ENCODE results near the gene COG1.

DNA sequence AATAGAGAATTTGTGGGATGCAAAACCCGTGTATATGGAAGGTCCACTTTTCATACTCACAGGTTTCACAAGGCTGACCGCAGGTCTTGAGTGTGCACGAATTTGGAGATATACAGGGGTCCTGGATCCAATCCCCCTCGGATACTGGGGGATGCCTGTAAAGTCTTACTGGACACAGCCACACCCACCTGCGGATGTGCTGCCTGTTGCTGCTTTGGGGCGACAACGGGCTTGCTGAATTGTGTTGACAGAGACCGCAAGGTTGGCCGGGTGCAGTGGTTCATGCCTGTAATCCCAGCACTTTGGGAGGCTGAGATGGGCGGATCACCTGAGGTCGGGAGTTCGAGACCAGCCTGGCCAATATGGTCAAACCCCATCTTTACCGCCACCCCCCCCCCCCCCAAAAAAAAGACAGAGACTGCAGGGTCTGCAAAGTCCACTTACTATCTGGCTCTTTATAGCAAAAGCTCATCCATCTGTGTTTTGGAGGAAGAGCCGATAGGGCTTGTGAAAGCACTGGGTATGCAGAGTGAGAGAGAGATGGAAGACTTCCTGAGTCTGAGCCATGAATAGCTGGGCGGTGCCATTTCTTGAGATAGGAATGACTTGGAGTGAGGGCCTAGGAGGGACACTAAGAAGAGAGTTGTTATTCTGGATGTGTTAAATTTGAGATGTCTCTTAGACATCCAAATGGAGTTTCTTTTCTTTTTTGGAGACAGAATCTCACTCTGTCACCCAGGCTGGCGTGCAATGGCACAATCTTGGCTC, 6.4 kb upstream of the COG1 start:
- TF ChIP-seq CTCF (IDR thresholded peaks at IDR 0.05): no peak
- TF ChIP-seq TCF7L2 (IDR thresholded peaks at IDR 0.05; ENCODE audit: low read depth, low read length): no peak
- TF ChIP-seq, protein P1, sequence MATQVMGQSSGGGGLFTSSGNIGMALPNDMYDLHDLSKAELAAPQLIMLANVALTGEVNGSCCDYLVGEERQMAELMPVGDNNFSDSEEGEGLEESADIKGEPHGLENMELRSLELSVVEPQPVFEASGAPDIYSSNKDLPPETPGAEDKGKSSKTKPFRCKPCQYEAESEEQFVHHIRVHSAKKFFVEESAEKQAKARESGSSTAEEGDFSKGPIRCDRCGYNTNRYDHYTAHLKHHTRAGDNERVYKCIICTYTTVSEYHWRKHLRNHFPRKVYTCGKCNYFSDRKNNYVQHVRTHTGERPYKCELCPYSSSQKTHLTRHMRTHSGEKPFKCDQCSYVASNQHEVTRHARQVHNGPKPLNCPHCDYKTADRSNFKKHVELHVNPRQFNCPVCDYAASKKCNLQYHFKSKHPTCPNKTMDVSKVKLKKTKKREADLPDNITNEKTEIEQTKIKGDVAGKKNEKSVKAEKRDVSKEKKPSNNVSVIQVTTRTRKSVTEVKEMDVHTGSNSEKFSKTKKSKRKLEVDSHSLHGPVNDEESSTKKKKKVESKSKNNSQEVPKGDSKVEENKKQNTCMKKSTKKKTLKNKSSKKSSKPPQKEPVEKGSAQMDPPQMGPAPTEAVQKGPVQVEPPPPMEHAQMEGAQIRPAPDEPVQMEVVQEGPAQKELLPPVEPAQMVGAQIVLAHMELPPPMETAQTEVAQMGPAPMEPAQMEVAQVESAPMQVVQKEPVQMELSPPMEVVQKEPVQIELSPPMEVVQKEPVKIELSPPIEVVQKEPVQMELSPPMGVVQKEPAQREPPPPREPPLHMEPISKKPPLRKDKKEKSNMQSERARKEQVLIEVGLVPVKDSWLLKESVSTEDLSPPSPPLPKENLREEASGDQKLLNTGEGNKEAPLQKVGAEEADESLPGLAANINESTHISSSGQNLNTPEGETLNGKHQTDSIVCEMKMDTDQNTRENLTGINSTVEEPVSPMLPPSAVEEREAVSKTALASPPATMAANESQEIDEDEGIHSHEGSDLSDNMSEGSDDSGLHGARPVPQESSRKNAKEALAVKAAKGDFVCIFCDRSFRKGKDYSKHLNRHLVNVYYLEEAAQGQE (IDR thresholded peaks at IDR 0.05; ENCODE audit: insufficient read depth in 1 of 2, low read depth in 2 of 2, low read length in 1 of 2): no peak
- no peak for TF ChIP-seq POLR2AphosphoS5 (IDR thresholded peaks at IDR 0.05; ENCODE audit: low read depth, low read length)
- no peak for TF ChIP-seq SIN3A (IDR thresholded peaks at IDR 0.05; ENCODE audit: borderline replicate concordance, insufficient read depth, low read depth, low read length)

Measured in Panc1 (cell line).